B cell (primary cell): ENCODE results near the gene RSPO4.

Source experiments
- CTCF ChIP-seq: fragments of 200-600 bp; IDR thresholded peaks from one replicate; pipeline ENCODE4 v1.8.0; 2022; ENCODE audit warnings: antibody characterized with exemption, mild to moderate bottlenecking
- EZH2 ChIP-seq: IDR thresholded peaks from 2 replicates; pipeline ENCODE4 v1.6.1; 2012; ENCODE audit warnings: borderline replicate concordance, low read depth, mild to moderate bottlenecking, moderate library complexity, low read length; ENCODE audit not compliant: insufficient read depth, poor library complexity, severe bottlenecking

GRCh38 chr20:963795-964194, 38.3 kb downstream of the RSPO4 start:
- TF ChIP-seq CTCF = no peak
- TF ChIP-seq EZH2 = no peak
